Measurements from ENCODE around the gene CD300LG. TPM values are rescaled to one million over a fixed set of nuclear protein-coding genes. Genes with fewer than 3 reads are reported as not detected.
"Not testable (repeated sequence)": the region's sequence is repeated elsewhere in the genome, so short reads cannot be mapped to it uniquely, and the experiment has no call there.

The CD300LG gene
- total RNA-seq, 8 experiments from 2014 or later, result 0.11 to 1.3 (median 0.39) TPM; not detected in 2

GRCh38 chr17:43830510-43831140, 16.4 kb upstream of the CD300LG start:
- Histone ChIP-seq H3K27ac (no peak overlapping the region), H3K4me1 (replicated peaks in 1 of 2) (peaks cover 13 to 15% of the 10 kb centered on the region in 2 donors), H3K4me3 (no peak overlapping the region)
- ATAC-seq (replicated peaks in 6 of 8), result peak in 1 of 8 experiments; percentile 9
- WGBS, 10 experiments, result 71 to 96% (median 80%) methylated on average over 1 to 5 of the region's 7 CpGs; no CpG with 5 or more reads in 3 of the 10 experiments
- in situ Hi-C loops (cut with MboI; ENCODE audit: low pct_unique_long_range_greater_than_20kb in 2 of 9, low sequenced_read_pairs in 9 of 9, unreplicated experiment in 9 of 9), result no loop called here

GRCh38 chr17:43831633-43832032, 15.3 kb upstream of the CD300LG start:
- Histone ChIP-seq H3K4me3 (peak overlapping the region in 4 of 5 donors; percentile 44 to 68 (median 56)), H3K27ac (no peak overlapping the region), H3K4me1 (replicated peaks in 1 of 2) (peaks cover 13 to 15% of the 10 kb centered on the region in 2 donors)
- in situ Hi-C loops (cut with MboI; ENCODE audit: low pct_unique_long_range_greater_than_20kb in 2 of 9, low sequenced_read_pairs in 9 of 9, unreplicated experiment in 9 of 9), result no loop called here
- WGBS, 10 experiments, result 40 to 75% (median 61%) methylated on average over 1 to 7 of the region's 8 CpGs; no CpG with 5 or more reads in 4 of the 10 experiments
- no peak for ATAC-seq (replicated peaks in 6 of 8)

GRCh38 chr17:43832168-43832975, 14.6 kb upstream of the CD300LG start:
- 33 to 93% (median 70%) methylated on average over 3 to 6 of the region's 51 CpGs; no CpG with 5 or more reads in 5 of the 10 experiments for WGBS, 10 experiments
- Histone ChIP-seq H3K4me3 (peak overlapping the region; percentile 44 to 68 (median 54)), H3K27ac (peak overlapping the region; percentile 72 to 94), H3K4me1 (replicated peaks in 1 of 2) (peaks cover 13 to 15% of the 10 kb centered on the region in 2 donors)
- in situ Hi-C loops (cut with MboI; ENCODE audit: low pct_unique_long_range_greater_than_20kb in 2 of 9, low sequenced_read_pairs in 9 of 9, unreplicated experiment in 9 of 9), result no loop called here
- peak; percentile 48 to 78 (median 64) for ATAC-seq (replicated peaks in 6 of 8)

- in situ Hi-C loops (cut with MboI; ENCODE audit: low pct_unique_long_range_greater_than_20kb in 2 of 9, low sequenced_read_pairs in 9 of 9, unreplicated experiment in 9 of 9), result no loop called here
- Histone ChIP-seq H3K4me3 (peak within 1 kb of the TSS; percentile 44 to 68 (median 54)), H3K4me1 (replicated peaks in 1 of 2) (peaks cover 13 to 15% of the 10 kb centered on the region in 2 donors), H3K27ac (peak within 1 kb of the TSS; percentile 72 to 94)
- WGBS, 10 experiments, result 1 to 33% (median 9%) methylated on average over 1 to 16 of the region's 87 CpGs; no CpG with 5 or more reads in 6 of the 10 experiments
- peak; percentile 81 to 97 (median 86) for ATAC-seq (replicated peaks in 6 of 8)
Measured at GRCh38 chr17:43832976-43833829, 13.8 kb upstream of the CD300LG start, which contains the start of gene MPP3. TSS of gene MPP3 (minus strand) at chr17:43833146. CDS start at chr17:43831906, 1,240 bp downstream.

- H3K27ac ChIP-seq, result peak overlapping the region; percentile 72 to 94
- H3K4me3 ChIP-seq, result no peak overlapping the region
- in situ Hi-C loops (cut with MboI; ENCODE audit: low pct_unique_long_range_greater_than_20kb in 2 of 9, low sequenced_read_pairs in 9 of 9, unreplicated experiment in 9 of 9), result no loop called here
- WGBS, 10 experiments, result 20 to 100% (median 69%) methylated on average over 1 to 2 of the region's 2 CpGs; no CpG with 5 or more reads in 4 of the 10 experiments
- ATAC-seq (replicated peaks in 6 of 8), result peak in 1 of 8 experiments; percentile 3
- peaks cover 12 to 13% of the 10 kb centered on the region in 2 donors for H3K4me1 ChIP-seq (replicated peaks in 1 of 2)
Measured at GRCh38 chr17:43834106-43834505, 12.9 kb upstream of the CD300LG start.

- Histone ChIP-seq H3K4me1 (replicated peaks in 1 of 2) (no peaks in the 10 kb centered on the region), H3K27ac (no peak overlapping the region), H3K4me3 (no peak overlapping the region)
- ATAC-seq (replicated peaks in 6 of 8), result peak in 1 of 8 experiments; percentile 38
- WGBS, 10 experiments, result 17 to 72% (median 41%) methylated on average over 1 to 6 of the region's 7 CpGs; no CpG with 5 or more reads in 3 of the 10 experiments
- in situ Hi-C loops (cut with MboI; ENCODE audit: low pct_unique_long_range_greater_than_20kb in 2 of 9, low sequenced_read_pairs in 9 of 9, unreplicated experiment in 9 of 9), result no loop called here
Measured at GRCh38 chr17:43839670-43840108, 7.3 kb upstream of the CD300LG start.

- no peaks in the 10 kb centered on the region for H3K4me1 ChIP-seq (replicated peaks in 1 of 2)
- ATAC-seq (replicated peaks in 6 of 8), result peak in 1 of 8 experiments; percentile 49
- no peak overlapping the region for H3K27ac ChIP-seq
- no peak overlapping the region for H3K4me3 ChIP-seq
- WGBS, 10 experiments, result 56 to 92% (median 66%) methylated on average over 2 to 4 of the region's 4 CpGs; no CpG with 5 or more reads in 2 of the 10 experiments
- in situ Hi-C loops (cut with MboI; ENCODE audit: low pct_unique_long_range_greater_than_20kb in 2 of 9, low sequenced_read_pairs in 9 of 9, unreplicated experiment in 9 of 9), result no loop called here
Measured at GRCh38 chr17:43840814-43841213, 6.2 kb upstream of the CD300LG start.

- in situ Hi-C loops (cut with MboI; ENCODE audit: low pct_unique_long_range_greater_than_20kb in 2 of 9, low sequenced_read_pairs in 9 of 9, unreplicated experiment in 9 of 9), result no loop called here
- ATAC-seq (replicated peaks in 6 of 8), result no peak
- Histone ChIP-seq H3K27ac (no peak overlapping the region), H3K4me3 (no peak overlapping the region), H3K4me1 (replicated peaks in 1 of 2) (no peaks in the 10 kb centered on the region)
- 12 to 100% (median 58%) methylated on average over 1 to 4 of the region's 4 CpGs; no CpG with 5 or more reads in 4 of the 10 experiments for WGBS, 10 experiments
Measured at GRCh38 chr17:43841282-43841681, 5.7 kb upstream of the CD300LG start.

GRCh38 chr17:43842091-43842974, 4.6 kb upstream of the CD300LG start:
- H3K4me3 ChIP-seq; H3K4me1 ChIP-seq (replicated peaks in 1 of 2); in situ Hi-C loops (cut with MboI; ENCODE audit: low pct_unique_long_range_greater_than_20kb in 2 of 9, low sequenced_read_pairs in 9 of 9, unreplicated experiment in 9 of 9); ATAC-seq (replicated peaks in 6 of 8); H3K27ac ChIP-seq: not testable (repeated sequence)
- 4 to 97% (median 79%) methylated on average over 1 to 6 of the region's 54 CpGs; no CpG with 5 or more reads in 6 of the 10 experiments for WGBS, 10 experiments

- Histone ChIP-seq H3K4me3 (no peak overlapping the region), H3K4me1 (replicated peaks in 1 of 2) (no peaks in the 10 kb centered on the region), H3K27ac (no peak overlapping the region)
- 60 to 85% (median 79%) methylated on average over 1 to 6 of the region's 7 CpGs; no CpG with 5 or more reads in 3 of the 10 experiments for WGBS, 10 experiments
- in situ Hi-C loops (cut with MboI; ENCODE audit: low pct_unique_long_range_greater_than_20kb in 2 of 9, low sequenced_read_pairs in 9 of 9, unreplicated experiment in 9 of 9), result no loop called here
- no peak for ATAC-seq (replicated peaks in 6 of 8)
Measured at GRCh38 chr17:43842975-43843325, 4.0 kb upstream of the CD300LG start.

- H3K4me3 ChIP-seq, result no peak overlapping the region
- no peaks in the 10 kb centered on the region for H3K4me1 ChIP-seq (replicated peaks in 1 of 2)
- in situ Hi-C loops (cut with MboI; ENCODE audit: low pct_unique_long_range_greater_than_20kb in 2 of 9, low sequenced_read_pairs in 9 of 9, unreplicated experiment in 9 of 9), result no loop called here
Measured at GRCh38 chr17:43844241-43844640, 2.7 kb upstream of the CD300LG start.

GRCh38 chr17:43845766-43846165, 1.2 kb upstream of the CD300LG start:
- no peak for ATAC-seq (replicated peaks in 6 of 8)
- WGBS, 10 experiments, result 0 to 85% (median 54%) methylated on average over 1 to 4 of the region's 4 CpGs; no CpG with 5 or more reads in 2 of the 10 experiments
- in situ Hi-C loops (cut with MboI; ENCODE audit: low pct_unique_long_range_greater_than_20kb in 2 of 9, low sequenced_read_pairs in 9 of 9, unreplicated experiment in 9 of 9), result no loop called here
- no peak overlapping the region for H3K4me3 ChIP-seq
- H3K27ac ChIP-seq, result no peak overlapping the region
- no peaks in the 10 kb centered on the region for H3K4me1 ChIP-seq (replicated peaks in 1 of 2)

More at GRCh38 chr17:43844241-43844640, 2.7 kb upstream of the CD300LG start:
- WGBS, 10 experiments, result 38 to 70% (median 61%) methylated on average over 2 to 4 of the region's 5 CpGs; no CpG with 5 or more reads in 6 of the 10 experiments
- no peak overlapping the region for H3K27ac ChIP-seq
- ATAC-seq (replicated peaks in 6 of 8), result no peak

Measured in motor neuron (in vitro differentiated cells).